HepG2 (cell line): ENCODE measurements around the gene GOLGA6C. TPM values are rescaled to one million over a fixed set of nuclear protein-coding genes. Genes with fewer than 3 reads are reported as not detected.

Source experiments
- ATAC-seq: fragments of 200-7000 bp; cut with Tn5 transposase; 3 replicates; pipeline ENCODE4 v1.9.1; 2020; ENCODE audit warnings: mild to moderate bottlenecking, moderate library complexity
- BruUV-seq: library from RNA; stranded (reverse); fragments of 400-500 nt; replicated peaks from 2 replicates; lab custom pipeline; 2021; lab: Mats Ljungman, UMichigan
- CTCF ChIA-PET: fragments of 300-600 bp; formaldehyde crosslinking; extraction: SDS; loops from one replicate; lab custom pipeline; 2021; ENCODE audit warnings: low total read pairs, inconsistent platforms, low intra/inter-chr PET ratio; lab: Yijun Ruan, JAX
- POLR2A ChIA-PET: fragments of 350-600 bp; sonication (Branson Sonifier 250); formaldehyde crosslinking; loops from one replicate; lab custom pipeline; 2020; ENCODE audit warnings: antibody characterized with exemption, inconsistent platforms; lab: Yijun Ruan, JAX
- DNase-seq: peaks from one replicate; pipeline ENCODE4 v3.0.0-alpha.2; 2015; ENCODE audit warnings: low spot score
- FAIRE-seq: peaks from 3 replicates; lab custom pipeline; 2011; peaks lifted over from hg19 to GRCh38; lab: Jason Lieb, UNC
- H2AFZ ChIP-seq: one replicate; pipeline ENCODE4 v1.6.1; 2011; ENCODE audit warnings: low read length, inconsistent platforms
- H3K27ac ChIP-seq: fragments of 300-600 bp; 3 replicates; pipeline ENCODE4 v1.8.0; 2011; ENCODE audit warnings: mixed run types, mild to moderate bottlenecking, mixed read lengths, low read length, inconsistent platforms; ENCODE audit not compliant: insufficient read depth; ENCODE audit errors: extremely low read length
- H3K27me3 ChIP-seq, 2 experiments: fragments of 200-600 bp in 1 of 2; 2 replicates in 1 of 2; 3 replicates in 1 of 2; pipeline versions ENCODE4 v1.6.0 to v1.8.0; 2011; ENCODE audit warnings: low read length in 2 of 2, mild to moderate bottlenecking in 2 of 2, moderate library complexity in 2 of 2, inconsistent platforms in 1 of 2; ENCODE audit not compliant: insufficient read depth in 2 of 2, control insufficient read depth in 1 of 2
- H3K36me3 ChIP-seq, 2 experiments: fragments of 200-600 bp in 1 of 2; replicated peaks in 1 of 2; 2 replicates in 1 of 2; 3 replicates in 1 of 2; pipeline versions ENCODE4 v1.5.1 to v1.8.0; 2011; ENCODE audit warnings: low read length in 2 of 2, inconsistent platforms in 1 of 2; ENCODE audit not compliant: insufficient read depth in 2 of 2, control insufficient read depth in 1 of 2
- H3K4me1 ChIP-seq: 2 replicates; pipeline ENCODE4 v1.5.1; 2012; ENCODE audit warnings: low read length, inconsistent platforms; ENCODE audit not compliant: insufficient read depth
- H3K4me2 ChIP-seq: 2 replicates; pipeline ENCODE4 v1.6.0; 2011; ENCODE audit warnings: low read depth, low read length, inconsistent platforms
- H3K4me3 ChIP-seq, 3 experiments: fragments of 200-600 bp in 1 of 3; sonication (generic), shearing (Covaris generic) in 1 of 3; replicated peaks in 1 of 3; 2 replicates each; pipeline ENCODE4 v1.5.1; 2011 to 2016; ENCODE audit warnings: low read length in 3 of 3, inconsistent platforms in 2 of 3, low read depth in 2 of 3, mild to moderate bottlenecking in 2 of 3, control low read depth in 1 of 3, mixed read lengths in 1 of 3; ENCODE audit not compliant: insufficient read depth in 1 of 3
- H3K79me2 ChIP-seq: one replicate; pipeline ENCODE4 v1.6.1; 2011; ENCODE audit warnings: low read length, inconsistent platforms; ENCODE audit not compliant: insufficient read depth
- H3K9ac ChIP-seq: 2 replicates; pipeline ENCODE4 v1.6.0; 2011; ENCODE audit warnings: mild to moderate bottlenecking, low read depth, low read length, inconsistent platforms; ENCODE audit not compliant: insufficient read depth
- H3K9me3 ChIP-seq: 2 replicates; pipeline ENCODE4 v1.5.1; 2012; ENCODE audit warnings: mild to moderate bottlenecking, low read length
- H4K20me1 ChIP-seq: 2 replicates; pipeline ENCODE4 v1.6.0; 2011; ENCODE audit warnings: inconsistent platforms, mild to moderate bottlenecking, low read length, moderate library complexity; ENCODE audit not compliant: insufficient read depth
- BORCS8-MEF2B ChIP-seq: sonication (generic); formaldehyde crosslinking; IDR thresholded peaks from 2 replicates; pipeline ENCODE4 v1.8.0; 2022; ENCODE audit warnings: mild to moderate bottlenecking, missing genetic modification reagents
- FOXA1 ChIP-seq, 2 experiments: fragments of 450-650 bp in 1 of 2; sonication (generic) in 1 of 2; formaldehyde crosslinking in 1 of 2; IDR thresholded peaks; 2 replicates each; pipeline versions ENCODE4 v1.4.0 to v1.6.1; 2016 to 2020; ENCODE audit warnings: missing genetic modification reagents in 1 of 2
- HIVEP1 ChIP-seq: sonication (generic); formaldehyde crosslinking; IDR thresholded peaks from 2 replicates; pipeline ENCODE4 v1.4.0; 2020; ENCODE audit warnings: mild to moderate bottlenecking, missing genetic modification reagents
- HOMEZ ChIP-seq: IDR thresholded peaks from 2 replicates; pipeline ENCODE4 v1.6.1; 2016; ENCODE audit warnings: low read depth
- ISX ChIP-seq: sonication (generic); formaldehyde crosslinking; conservative IDR thresholded peaks from 2 replicates; pipeline ENCODE4 v1.5.0; 2020; ENCODE audit warnings: missing genetic modification reagents
- NFYB ChIP-seq: sonication (generic); formaldehyde crosslinking; IDR thresholded peaks from 2 replicates; pipeline ENCODE4 v1.4.0; 2020; ENCODE audit warnings: missing genetic modification reagents
- SALL1 ChIP-seq: sonication (generic); formaldehyde crosslinking; IDR thresholded peaks from 2 replicates; pipeline ENCODE4 v1.8.0; 2022; ENCODE audit warnings: mild to moderate bottlenecking, missing genetic modification reagents
- SATB2 ChIP-seq: sonication (generic); formaldehyde crosslinking; IDR thresholded peaks from 2 replicates; pipeline ENCODE4 v1.5.0; 2020; ENCODE audit warnings: missing genetic modification reagents
- ZFP41 ChIP-seq: sonication (generic); formaldehyde crosslinking; IDR thresholded peaks from 2 replicates; pipeline ENCODE4 v1.4.0; 2020; ENCODE audit warnings: mild to moderate bottlenecking, missing genetic modification reagents, borderline replicate concordance
- ZNF180 ChIP-seq: sonication (generic); formaldehyde crosslinking; IDR thresholded peaks from 2 replicates; pipeline ENCODE4 v1.4.0; 2020; ENCODE audit warnings: low read depth, missing genetic modification reagents, borderline replicate concordance
- ZNF326 ChIP-seq: sonication (generic); formaldehyde crosslinking; IDR thresholded peaks from 2 replicates; pipeline ENCODE4 v1.4.0; 2020; ENCODE audit warnings: missing genetic modification reagents, borderline replicate concordance
- ZNF567 ChIP-seq: sonication (generic); formaldehyde crosslinking; IDR thresholded peaks from 2 replicates; pipeline ENCODE4 v1.8.1; 2023; ENCODE audit warnings: mild to moderate bottlenecking, missing genetic modification reagents, borderline replicate concordance
- ZNF572 ChIP-seq: sonication (generic); formaldehyde crosslinking; IDR thresholded peaks from 2 replicates; pipeline ENCODE4 v1.5.1; 2020; ENCODE audit warnings: mild to moderate bottlenecking, missing genetic modification reagents
- ZNF674 ChIP-seq: sonication (generic); formaldehyde crosslinking; IDR thresholded peaks from 2 replicates; pipeline ENCODE4 v1.5.0; 2020; ENCODE audit warnings: low read depth, mild to moderate bottlenecking, missing genetic modification reagents
- WGBS: methylation state at CpG from one replicate; pipeline ENCODE4 v1.1.6; 2017; ENCODE audit warnings: low lambda C conversion rate; 5-methylcytosine and 5-hydroxymethylcytosine counted together
- in situ Hi-C: cut with HindIII; loops from 2 replicates; pipeline ENCODE4 v1.10.0; 2017; ENCODE audit warnings: low pct_unique_long_range_greater_than_20kb; ENCODE audit not compliant: extremely low pct_ligation_motif_present
- intact Hi-C: fragments of 100-400 bp; cut with micrococcal nuclease; formaldehyde crosslinking; loops from one replicate; pipeline ENCODE4 v1.10.0; 2022; ENCODE audit not compliant: unreplicated experiment
- polyA plus RNA-seq, 8 experiments: library from polyadenylated mRNA; depleted of rRNA in 3 of 8; stranded (reverse) in 7 of 8; unstranded in 1 of 8; fragments of >200 nt; fragmentation: Illumina TruSeq in 4 of 8; extraction: Trizol in 4 of 8; gene quantifications; 2 replicates each; pipeline versions ENCODE4 v1.2.1 to v1.2.3, GENCODE V29; 2011 to 2016; ENCODE audit warnings: low read depth in 4 of 8, missing spikeins in 1 of 8, mixed read lengths in 1 of 8; ENCODE audit not compliant: insufficient read depth in 1 of 8
- total RNA-seq, 5 experiments: library from RNA; depleted of rRNA; stranded (reverse); fragments of >200 nt; fragmentation: Illumina TruSeq; extraction: Trizol; gene quantifications; 2 replicates each; pipeline ENCODE4 v1.2.3, GENCODE V29; 2016; ENCODE audit warnings: low read depth in 1 of 5
- TF ChIP-seq, protein P1 (sequence below): IDR thresholded peaks from 2 replicates; pipeline ENCODE4 v1.6.1; 2016; ENCODE audit warnings: missing compliant biosample characterization, missing genetic modification reagents, borderline replicate concordance
- TF ChIP-seq, protein P2 (sequence below): sonication (generic); formaldehyde crosslinking; IDR thresholded peaks from 2 replicates; pipeline ENCODE4 v1.5.0; 2020; ENCODE audit warnings: missing genetic modification reagents

GOLGA6C gene
- total and polyA plus RNA-seq, 2 of the 13 experiments (the other 11 are each of a cell fraction or from before 2014, with no cell fraction given), result not detected

DNA sequence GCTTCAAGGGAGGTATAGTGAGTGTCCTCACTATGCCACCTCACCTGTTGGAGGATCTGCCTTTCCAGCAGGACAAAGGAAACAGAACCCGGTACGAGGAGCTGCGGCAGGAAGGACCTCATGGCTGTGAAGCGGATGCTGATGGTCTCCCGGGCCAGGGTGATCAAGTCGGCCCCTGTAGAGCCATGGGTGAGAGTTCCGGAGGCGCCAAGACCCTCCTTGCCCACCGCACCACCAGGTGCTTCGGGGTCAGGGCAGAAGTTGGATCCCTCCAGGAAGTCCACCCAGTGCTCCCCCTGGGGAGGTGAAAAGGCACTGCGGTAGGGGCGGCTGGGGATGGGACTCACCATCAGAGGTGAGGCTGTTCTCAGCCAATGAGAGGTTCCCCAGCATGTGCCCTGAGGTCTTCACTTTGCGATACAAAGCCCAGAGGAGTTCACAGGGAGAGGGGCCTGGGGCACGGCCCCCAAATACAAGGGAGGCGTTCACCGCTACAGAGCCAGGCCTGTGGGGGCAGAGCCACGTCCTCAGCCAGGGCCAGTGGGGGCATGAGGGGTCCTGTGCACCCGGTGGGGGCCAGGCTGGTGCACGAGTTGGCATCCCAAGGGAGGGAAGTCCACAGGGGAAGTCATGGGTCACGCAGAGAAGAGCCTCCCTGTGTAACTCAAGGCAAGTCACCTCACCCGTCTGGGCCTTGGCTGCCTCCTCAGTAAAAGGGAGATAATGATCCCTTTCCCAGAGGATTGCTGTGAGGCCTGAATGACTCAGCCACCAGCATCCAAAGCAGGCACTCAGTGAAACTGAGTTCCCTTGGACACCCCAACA is 28.7 kb upstream of the GOLGA6C start:
- H3K79me2 ChIP-seq, result no peaks in the 10 kb centered on the region
- no TSS peak for BruUV-seq
- H3K36me3 ChIP-seq, result no peaks in the 10 kb centered on the region
- intact Hi-C loops (no loop called here), in situ Hi-C loops (loop anchor here (25.0 kb wide), 1 partner anchor 533 kb away; no protein-coding TSS in a partner anchor)
- POLR2A ChIA-PET, result no interaction called here
- no peak overlapping the region for H3K4me3 ChIP-seq
- H3K9ac ChIP-seq, result no peak overlapping the region
- no peaks in the 10 kb centered on the region for H3K9me3 ChIP-seq
- H3K4me1 ChIP-seq, result peaks cover 14% of the 10 kb centered on the region; the same call in 1 of the 2 replicates
- 68% methylated on average over 3 of the region's 21 CpGs for WGBS
- ATAC-seq (no peak), FAIRE-seq (no peak), DNase-seq (no peak)
- CTCF ChIA-PET, result no interaction called here
- peaks cover 5 to 56% of the 10 kb centered on the region in 2 experiments; a peak in 3 of 5 replicates for H3K27me3 ChIP-seq
- H3K27ac ChIP-seq, result no peak overlapping the region
- H3K4me2 ChIP-seq, result no peak overlapping the region
- H4K20me1 ChIP-seq, result no peaks in the 10 kb centered on the region
- no peak overlapping the region for H2AFZ ChIP-seq
- TF ChIP-seq NFYB (no peak), BORCS8-MEF2B (CRISPR knock-in tag) (no peak), HOMEZ (CRISPR knock-in tag) (no peak), ZNF180 (CRISPR knock-in tag) (no peak), SATB2 (CRISPR knock-in tag) (no peak), ISX (CRISPR knock-in tag) (no peak), ZNF567 (CRISPR knock-in tag) (no peak), HIVEP1 (no peak), ZNF674 (no peak), ZFP41 (CRISPR knock-in tag) (no peak), ZNF326 (CRISPR knock-in tag) (no peak), FOXA1 (IDR thresholded peaks at IDR 0.05) (no peak), FOXA1 (CRISPR knock-in tag; IDR thresholded peaks at IDR 0.05) (no peak), SALL1 (CRISPR knock-in tag) (no peak), ZNF572 (CRISPR knock-in tag) (no peak)
- TF ChIP-seq, protein P1, sequence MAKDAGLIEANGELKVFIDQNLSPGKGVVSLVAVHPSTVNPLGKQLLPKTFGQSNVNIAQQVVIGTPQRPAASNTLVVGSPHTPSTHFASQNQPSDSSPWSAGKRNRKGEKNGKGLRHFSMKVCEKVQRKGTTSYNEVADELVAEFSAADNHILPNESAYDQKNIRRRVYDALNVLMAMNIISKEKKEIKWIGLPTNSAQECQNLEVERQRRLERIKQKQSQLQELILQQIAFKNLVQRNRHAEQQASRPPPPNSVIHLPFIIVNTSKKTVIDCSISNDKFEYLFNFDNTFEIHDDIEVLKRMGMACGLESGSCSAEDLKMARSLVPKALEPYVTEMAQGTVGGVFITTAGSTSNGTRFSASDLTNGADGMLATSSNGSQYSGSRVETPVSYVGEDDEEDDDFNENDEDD (CRISPR knock-in tag), result no peak
- TF ChIP-seq, protein P2, sequence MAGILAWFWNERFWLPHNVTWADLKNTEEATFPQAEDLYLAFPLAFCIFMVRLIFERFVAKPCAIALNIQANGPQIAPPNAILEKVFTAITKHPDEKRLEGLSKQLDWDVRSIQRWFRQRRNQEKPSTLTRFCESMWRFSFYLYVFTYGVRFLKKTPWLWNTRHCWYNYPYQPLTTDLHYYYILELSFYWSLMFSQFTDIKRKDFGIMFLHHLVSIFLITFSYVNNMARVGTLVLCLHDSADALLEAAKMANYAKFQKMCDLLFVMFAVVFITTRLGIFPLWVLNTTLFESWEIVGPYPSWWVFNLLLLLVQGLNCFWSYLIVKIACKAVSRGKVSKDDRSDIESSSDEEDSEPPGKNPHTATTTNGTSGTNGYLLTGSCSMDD, result no peak
